T47D (cell line): ENCODE data around the gene TST.
A peak's percentile ranks its signal among the peaks of the same experiment; 100 is the strongest.

Experiments
- DNase-seq, 2 experiments: peaks; one replicate each; pipeline versions ENCODE4 v3.0.0 to v3.0.0-alpha.2; 2011 to 2012; ENCODE audit warnings: low read depth in 1 of 2, low spot score in 1 of 2
- JUND ChIP-seq: IDR thresholded peaks from 2 replicates; pipeline ENCODE4 v1.6.1; 2012; ENCODE audit warnings: low read depth
- in situ Hi-C: cut with HindIII; loops from 2 replicates; pipeline ENCODE4 v1.10.0; 2016; ENCODE audit warnings: low sequenced_read_pairs, low pct_unique_long_range_greater_than_20kb

TST gene

DNA sequence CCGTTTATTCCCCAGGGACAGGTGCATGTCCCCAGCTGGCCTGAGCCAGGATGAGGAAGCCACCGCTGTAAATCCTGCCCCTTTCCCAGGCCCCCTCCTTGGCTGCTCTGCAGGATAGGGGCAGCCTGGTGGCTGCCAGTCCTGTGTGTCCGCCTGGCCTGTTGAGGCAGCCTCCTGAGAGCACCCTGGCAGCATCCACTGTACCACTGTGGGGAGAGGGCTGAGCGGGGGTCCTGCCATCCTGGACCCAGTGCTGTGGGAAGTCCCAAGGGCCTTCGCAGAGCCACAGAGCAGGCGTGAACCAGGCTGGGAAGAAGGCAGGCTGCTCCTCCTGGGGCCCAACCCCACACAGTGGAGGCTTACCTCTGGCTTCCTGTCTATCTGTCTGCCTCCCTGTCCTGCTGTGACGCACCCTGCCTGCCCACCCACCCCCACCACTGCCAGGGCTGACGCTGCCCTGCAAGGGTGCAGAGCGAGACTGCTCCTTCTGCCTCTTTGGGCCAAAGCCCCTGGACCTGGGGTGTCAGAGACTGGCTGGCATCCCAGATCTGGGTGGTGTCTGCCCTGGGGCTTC is 40.7 kb upstream of the TST start:
- TF ChIP-seq JUND, result no peak
- no peak for DNase-seq
- in situ Hi-C loops, result no loop called here

DNA sequence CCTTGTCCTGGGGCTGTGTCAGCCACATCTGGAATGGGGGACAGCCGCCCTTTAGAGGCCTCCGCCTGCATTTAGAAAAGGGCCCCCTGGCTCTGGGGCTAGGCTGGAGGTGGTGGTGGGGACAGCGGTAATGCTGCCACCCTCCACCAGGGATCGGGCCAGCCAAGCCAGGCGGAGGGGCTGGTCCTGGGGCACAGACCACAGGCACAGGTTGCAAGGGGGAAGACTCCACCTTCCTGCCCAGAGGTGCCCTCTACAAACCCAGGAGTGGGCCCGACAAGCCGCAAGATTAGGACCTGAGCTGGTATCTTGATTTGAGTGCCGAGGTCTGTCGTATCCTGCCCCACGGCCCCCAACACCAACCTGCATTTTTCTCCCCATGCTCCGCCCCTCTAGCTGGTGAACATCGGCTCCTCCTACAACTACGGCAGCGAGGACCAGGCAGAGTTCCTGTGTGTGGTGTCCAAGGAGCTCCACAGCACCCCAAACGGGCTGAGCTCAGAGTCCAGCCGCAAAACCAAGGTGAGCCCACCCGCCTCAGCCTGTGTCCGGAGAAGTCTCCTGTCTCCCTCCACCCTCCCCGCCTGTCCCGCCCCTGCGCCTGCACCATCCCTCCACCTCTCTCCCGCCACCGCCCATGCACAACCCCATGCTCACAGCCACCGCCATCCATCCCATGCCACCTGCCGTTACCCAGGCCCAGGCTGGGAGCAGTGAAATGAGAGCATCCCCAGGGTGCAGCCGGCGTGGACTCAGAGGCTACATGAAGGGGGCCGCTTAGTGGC is 39.9 kb upstream of the TST start:
- no peak for DNase-seq
- TF ChIP-seq JUND, result no peak
- in situ Hi-C loops, result no loop called here

DNA sequence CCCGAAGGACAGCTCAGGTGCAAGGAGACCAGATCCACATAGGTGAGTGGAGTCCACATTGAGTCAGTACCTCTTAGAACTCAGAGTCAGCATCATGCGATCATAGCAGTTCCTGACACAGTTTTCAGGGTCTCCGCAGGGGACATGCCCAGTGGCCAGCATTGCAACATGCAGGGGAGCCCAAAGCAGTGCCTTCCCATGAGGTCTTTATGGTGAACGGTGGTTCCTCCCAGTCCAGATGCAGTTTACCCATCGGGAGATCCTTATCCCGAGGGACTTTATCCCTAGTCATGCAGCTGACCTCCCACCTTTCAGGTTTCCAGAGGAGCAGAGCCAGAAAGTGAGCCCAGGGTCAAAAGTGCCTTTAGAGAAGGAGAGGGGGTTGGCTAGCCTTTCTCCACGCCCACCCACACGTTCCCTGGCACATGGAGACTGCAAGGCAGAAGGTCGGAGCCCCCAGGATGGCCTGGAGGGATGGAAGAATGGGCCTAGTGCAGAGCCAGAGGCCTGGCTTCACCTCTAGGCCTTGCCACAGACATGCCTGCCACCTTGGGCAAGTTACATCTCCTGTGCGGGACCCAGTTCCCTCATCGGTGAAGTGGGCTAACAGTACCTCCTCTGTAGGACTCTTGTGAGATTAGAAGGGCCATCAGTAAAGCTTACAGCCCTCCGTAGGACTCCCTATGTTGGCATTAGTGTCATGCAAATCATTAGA is 38.7 kb upstream of the TST start:
- no peak for DNase-seq
- in situ Hi-C loops, result no loop called here
- no peak for TF ChIP-seq JUND

DNA sequence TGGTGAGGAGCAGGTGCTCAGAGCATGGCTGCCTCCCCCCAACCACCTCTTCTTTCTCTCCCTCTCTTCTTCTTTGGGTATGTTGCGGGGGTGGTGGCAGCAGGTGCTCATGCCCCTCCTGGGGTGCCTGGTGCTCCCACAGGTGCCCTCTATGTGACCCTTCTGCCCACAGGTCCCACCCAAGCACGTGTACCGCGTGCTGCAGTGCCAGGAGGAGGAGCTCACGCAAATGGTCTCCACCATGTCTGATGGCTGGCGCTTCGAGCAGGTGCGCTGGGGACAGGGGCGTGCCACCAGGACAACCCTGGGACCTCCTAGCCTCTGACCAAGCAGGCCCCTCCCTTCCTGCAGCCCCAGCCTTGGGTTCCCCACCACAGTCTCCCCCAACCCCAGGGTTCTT is 38.0 kb upstream of the TST start:
- in situ Hi-C loops, result no loop called here
- TF ChIP-seq JUND, result no peak
- no peak for DNase-seq

DNA sequence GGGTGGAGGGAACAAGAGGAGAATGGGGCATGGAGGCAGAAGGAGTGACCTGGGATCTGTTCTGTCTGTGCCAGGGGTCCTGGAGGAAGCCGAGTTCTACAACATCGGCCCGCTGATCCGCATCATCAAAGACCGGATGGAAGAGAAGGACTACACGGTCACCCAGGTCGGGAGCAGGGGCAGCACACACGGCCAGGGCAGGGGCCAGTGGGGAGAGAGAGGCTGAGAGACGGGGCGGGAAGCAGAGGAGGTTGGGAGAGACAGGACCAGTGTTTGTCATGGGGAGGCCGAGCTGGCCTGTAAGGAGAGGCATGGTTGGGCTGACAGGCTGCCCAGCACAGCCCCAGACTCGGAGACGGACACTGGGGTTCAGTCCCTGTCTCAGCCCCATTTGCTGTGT is 37.0 kb upstream of the TST start:
- no peak for TF ChIP-seq JUND
- in situ Hi-C loops, result no loop called here
- no peak for DNase-seq

DNA sequence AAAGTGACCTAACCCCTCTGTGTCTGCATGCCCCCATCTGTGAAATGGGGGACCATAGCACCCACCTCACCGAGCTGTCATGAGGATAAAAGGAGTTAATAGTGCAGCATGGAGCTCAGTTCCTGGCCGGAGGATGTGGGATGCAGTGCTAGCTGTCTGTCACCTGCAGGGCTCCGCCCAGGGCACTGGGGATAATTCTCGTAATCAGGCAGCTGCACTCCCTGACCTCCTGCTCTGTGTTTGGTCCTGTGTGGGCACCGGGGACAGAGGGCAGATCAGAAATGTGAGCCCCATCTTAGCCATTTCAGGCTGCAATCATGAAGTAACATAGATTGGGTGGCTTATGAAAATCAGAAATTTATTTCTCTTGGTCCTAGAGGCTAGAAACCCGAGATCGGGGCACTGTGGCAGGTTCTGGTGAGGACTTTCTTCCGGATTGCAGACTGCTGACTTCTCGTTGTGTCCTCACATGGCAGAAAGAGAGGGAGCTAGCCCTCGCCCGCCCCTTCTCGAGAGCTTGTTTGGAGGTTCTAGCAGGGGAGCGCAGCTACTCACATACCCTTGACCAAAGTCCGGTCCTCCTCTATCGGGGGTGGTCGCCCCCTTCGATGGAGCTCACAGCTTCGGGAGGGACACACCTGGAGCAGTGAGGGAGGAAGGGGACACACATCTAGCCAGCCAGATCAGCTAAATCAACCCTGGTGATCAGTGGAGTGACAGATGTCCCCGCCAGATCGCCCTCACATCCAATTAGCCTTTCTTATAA is 35.5 kb upstream of the TST start:
- no peak for TF ChIP-seq JUND
- in situ Hi-C loops, result no loop called here
- no peak for DNase-seq

DNA sequence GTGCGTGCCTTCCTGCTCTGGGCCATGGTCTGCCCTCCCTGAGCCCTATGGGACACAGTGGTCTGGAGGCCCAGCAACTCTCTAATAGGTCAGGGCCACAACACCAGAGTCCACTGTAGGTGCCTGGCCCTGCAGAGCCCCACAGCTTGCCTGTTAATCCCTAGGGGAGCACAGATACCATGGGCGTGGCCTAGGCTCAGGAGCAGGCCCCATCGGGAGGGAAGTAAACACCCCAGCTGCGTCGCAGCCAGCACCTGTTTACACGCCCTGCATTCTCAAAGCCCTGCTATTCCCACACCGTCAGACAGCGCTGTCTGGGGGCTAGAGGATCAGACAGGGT is 34.8 kb upstream of the TST start:
- no peak for TF ChIP-seq JUND
- DNase-seq, result no peak
- in situ Hi-C loops, result no loop called here

DNA sequence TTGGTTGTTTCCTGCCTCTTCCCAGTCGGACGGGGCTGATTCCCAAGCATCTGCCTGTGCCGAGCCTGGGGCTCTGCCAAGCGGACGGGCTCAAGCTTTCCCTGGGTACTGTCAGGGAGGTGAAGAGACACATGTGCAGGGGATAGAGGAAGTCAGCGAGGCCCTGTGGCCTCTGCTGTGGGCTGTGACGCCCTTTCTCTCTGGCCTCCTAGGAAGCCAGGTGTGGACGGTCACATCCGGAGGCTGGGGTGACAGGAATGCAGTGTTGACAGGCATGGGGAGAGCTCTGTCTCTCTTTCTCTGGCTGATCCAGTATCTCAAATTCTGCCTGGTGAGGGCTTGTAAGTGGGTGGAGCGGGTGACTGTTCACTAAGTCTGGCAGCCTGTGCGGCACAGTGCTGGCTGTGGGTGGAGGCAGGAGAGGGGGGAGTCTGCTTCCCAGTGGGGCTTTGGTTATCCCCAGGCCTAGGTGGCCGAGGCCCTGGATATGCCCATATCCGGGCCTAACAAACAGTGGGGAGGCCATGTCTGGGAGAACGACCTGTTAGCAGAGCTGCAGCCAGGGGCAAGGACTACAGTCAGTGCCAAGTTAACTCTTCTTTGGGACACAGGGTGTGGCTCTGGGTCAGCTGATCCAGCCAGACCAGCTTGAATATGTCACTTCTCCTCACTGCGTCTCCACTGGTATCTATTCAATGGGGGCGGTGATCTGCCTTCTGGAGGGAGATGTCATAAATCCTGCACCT is 34.2 kb upstream of the TST start:
- no peak for TF ChIP-seq JUND
- no peak for DNase-seq
- in situ Hi-C loops, result no loop called here

DNA sequence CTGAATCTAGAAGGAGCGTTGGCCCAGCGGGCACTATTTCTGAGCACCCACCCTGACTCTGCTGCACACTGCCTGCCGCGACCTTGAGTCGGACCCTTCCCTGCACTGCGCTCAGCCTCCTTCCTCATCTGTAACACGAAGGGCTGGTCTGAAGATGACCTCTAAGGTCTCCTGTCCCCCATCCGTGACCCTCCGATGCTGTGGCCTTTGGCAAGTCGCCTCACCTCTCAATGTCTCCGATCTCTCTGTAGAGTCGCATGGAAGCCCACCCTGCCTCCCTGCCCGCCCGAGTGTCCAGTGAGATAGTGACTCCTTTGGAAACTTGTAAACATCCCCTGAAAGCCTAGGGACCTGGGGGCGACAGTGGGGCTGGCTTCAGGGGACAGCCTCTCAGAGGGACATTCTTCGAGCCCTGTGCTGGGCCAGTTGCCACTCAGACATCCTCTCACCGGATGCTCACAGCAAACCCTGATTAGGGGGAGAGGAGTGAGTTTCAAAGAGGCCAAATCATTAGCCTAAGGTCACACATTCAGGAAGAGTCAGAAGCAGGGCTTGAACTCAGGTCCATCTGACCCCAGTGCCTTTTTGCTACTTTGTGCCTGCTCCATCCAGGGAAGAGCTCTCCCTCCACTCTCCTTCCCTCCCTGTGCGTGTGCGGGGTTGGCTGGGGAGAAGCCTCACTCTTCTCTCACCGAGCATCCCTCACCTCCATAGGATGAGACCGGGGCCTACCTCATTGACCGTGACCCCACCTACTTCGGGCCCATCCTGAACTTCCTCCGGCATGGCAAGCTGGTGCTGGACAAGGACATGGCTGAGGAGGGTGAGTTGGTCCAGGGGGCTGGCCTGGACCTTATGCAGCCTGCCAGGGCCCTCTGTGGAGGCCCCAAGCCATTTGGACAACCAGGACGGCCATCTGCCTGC is 33.4 kb upstream of the TST start:
- no peak for DNase-seq
- no peak for TF ChIP-seq JUND
- in situ Hi-C loops, result no loop called here

DNA sequence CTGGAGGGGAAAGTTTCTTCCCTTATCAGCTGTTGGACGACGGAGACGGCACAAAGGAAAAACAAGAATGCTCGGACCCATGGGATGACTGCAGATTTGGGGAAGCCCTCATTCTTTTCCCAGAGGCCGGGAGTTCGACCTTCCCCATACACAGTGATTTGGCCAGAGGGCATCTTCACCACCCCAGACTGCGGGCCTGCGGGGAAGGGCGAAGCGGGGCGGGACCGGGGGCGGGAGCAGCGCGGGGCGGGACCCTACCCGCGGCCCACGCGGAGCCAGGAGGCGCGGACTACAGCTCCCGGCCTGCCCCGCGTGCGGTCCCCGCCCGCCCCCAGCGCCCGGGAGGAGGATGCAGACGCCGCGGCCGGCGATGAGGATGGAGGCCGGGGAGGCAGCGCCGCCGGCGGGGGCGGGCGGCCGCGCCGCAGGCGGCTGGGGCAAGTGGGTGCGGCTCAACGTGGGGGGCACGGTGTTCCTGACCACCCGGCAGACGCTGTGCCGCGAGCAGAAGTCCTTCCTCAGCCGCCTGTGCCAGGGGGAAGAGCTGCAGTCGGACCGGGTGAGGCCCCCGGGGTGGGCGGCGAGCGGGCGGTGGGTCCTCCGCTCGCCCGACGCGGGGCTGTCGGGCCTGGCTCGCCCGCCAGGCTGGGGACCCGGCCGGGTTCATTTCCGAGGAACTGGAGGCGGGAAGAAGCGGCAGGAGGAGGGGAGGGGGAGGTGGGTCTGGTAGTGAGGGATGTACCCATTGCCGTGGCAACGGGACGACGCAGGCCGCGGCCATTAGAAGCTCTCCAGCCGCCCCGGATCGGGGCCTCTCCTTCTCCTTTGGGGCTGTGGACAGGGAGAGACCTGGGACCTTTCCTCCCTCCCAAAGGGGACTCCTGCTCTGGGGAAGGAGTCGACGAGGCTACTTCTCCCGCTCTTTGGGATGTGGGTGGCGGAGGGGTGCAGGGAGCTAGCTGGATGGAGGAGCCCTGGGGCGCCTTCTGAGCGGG is 32.4 kb upstream of the TST start, which contains the start of gene KCTD17:
Gene KCTD17, plus strand, starts transcription at position 352 of the 995 bp plus-strand sequence. Its CDS starts 19 bp downstream, at position 371.
- peak; percentile 58 to 77 for DNase-seq
- no peak for TF ChIP-seq JUND
- in situ Hi-C loops, result no loop called here

DNA sequence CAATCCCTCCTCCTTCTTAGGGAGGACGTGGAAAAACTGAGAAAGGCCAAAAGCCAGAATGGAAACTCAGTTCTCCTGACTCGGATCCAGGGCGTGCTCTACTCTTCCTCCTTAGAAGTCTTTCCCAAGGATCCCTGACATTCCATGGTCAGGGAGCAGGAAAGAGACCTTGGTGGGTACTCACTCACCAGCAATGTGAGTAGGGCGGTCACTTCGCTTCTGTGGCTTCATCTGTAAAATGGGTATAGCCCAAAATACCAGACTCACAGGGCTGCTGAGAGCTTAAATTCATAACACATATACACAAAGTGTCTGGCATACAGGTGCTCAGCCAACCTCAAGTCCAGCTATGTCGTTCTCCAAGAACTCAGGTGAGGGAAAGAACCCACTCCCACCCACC is 31.7 kb upstream of the TST start:
- TF ChIP-seq JUND, result no peak
- no peak for DNase-seq
- in situ Hi-C loops, result no loop called here
